A549 treated with RU486 at 1 μM for 4 hours (cell line): Measurements from ENCODE around the gene UBE2B. TPM values are rescaled to one million over a fixed set of nuclear protein-coding genes. Genes with fewer than 3 reads are reported as not detected.

ENCODE experiments used
- total RNA-seq: library from RNA; stranded (reverse); fragments of 200-300 nt; extraction: Qiagen RNA extraction; gene quantifications from 5 replicates; pipeline ENCODE4 v1.2.3, GENCODE V29; 2022; ENCODE audit warnings: low read depth

The UBE2B gene
- total RNA-seq: 47.9 to 71.0 TPM (median 69.7 TPM) in 5 replicates

GRCh38 chr5:134370871-134371833 is at the start of gene UBE2B:
TSS of gene UBE2B (plus strand) at chr5:134371569. CDS start at chr5:134371596, 27 bp downstream.

DNA sequence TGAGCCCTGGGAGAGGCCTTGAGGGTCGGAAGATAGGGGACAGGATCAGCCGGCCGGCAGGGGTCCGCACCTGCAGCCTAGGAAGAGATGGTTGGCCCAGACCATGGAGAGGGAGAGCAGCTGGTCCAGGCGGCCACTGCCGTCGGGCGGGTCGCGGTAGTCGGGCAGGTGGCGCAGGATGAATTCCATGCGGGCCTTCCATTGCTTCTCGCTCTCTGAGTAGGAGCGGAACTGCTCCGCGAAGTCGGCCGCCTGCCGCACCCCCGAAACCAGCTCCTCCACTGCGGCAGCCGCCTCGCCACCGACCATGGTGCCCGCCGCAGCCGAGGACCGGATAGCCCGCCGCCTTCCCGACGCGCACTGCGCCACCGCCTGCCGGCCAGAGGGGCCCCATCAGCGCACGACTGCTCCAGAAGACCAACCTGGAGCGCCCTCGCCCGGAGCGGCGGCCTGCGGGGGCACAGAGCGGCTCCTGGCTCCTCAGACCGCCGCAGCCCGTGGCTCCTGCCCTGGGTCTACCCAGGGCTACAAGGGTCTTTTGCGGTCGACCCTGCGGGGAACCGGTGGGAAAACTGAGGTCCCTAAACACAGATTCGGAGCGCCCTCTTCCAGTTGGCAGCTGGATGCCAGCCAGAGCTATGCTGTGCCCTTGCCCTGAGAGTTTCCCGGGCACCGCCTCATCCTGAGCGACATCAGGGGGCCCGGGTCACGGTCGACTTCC is 40.3 kb downstream of the UBE2B start, which contains the start of gene CDKN2AIPNL:
CDKN2AIPNL (minus strand) TSS at position 336 of the 721 bp plus-strand sequence; CDS start at position 309, 27 bp downstream.

Other genes with a start within 250 kb of the UBE2B start
- 573 to 822 TPM (median 615 TPM) in 5 replicates for gene SKP1, start 194.6 kb upstream of the UBE2B start, total RNA-seq
- 224 to 299 TPM (median 269 TPM) in 5 replicates for gene PPP2CA, start 145.5 kb upstream of the UBE2B start, total RNA-seq
- 0.63 to 2.1 TPM (median 1.1 TPM) in 5 replicates for gene CDKL3, start 4.4 kb upstream of the UBE2B start, total RNA-seq
- 36.9 to 47.1 TPM (median 42.6 TPM) in 5 replicates for gene CDKN2AIPNL, start 40.3 kb downstream of the UBE2B start, total RNA-seq
- 22.5 to 28.8 TPM (median 26.9 TPM) in 5 replicates for gene JADE2, start 154.1 kb downstream of the UBE2B start, total RNA-seq